ENCODE data around the gene WIPI1. TPM values are rescaled to one million over a fixed set of nuclear protein-coding genes. Genes with fewer than 3 reads are reported as not detected.

Gene WIPI1
- total RNA-seq, 1 experiment from 2014 or later: 19.8 TPM

GRCh38 chr17:68384941-68385340, 72.4 kb downstream of the WIPI1 start:
- Histone ChIP-seq H3K4me1 (ENCODE audit: control insufficient read depth, insufficient read depth, low read length) (no peaks in the 10 kb centered on the region), H3K36me3 (ENCODE audit: control insufficient read depth, insufficient read depth, low read length) (no peaks in the 10 kb centered on the region), H3K27ac (ENCODE audit: low read length) (no peak overlapping the region), H3K4me3 (ENCODE audit: low read depth in 2 of 2, low read length in 2 of 2) (no peak overlapping the region), H3K27me3 (ENCODE audit: control insufficient read depth, insufficient read depth, low read length) (no peaks in the 10 kb centered on the region), H3K9me3 (ENCODE audit: control insufficient read depth, insufficient read depth, low read depth, low read length) (no peaks in the 10 kb centered on the region)
- ATAC-seq (no peak), DNase-seq (ENCODE audit: low read depth, low spot score) (no peak)
- BruUV-seq (replicated peaks): no TSS peak
- in situ Hi-C loops (cut with HindIII; ENCODE audit: low pct_unique_long_range_greater_than_20kb, low sequenced_read_pairs) (no loop called here), intact Hi-C loops (cut with micrococcal nuclease; ENCODE audit: unreplicated experiment) (no loop called here)
- TF ChIP-seq, protein P1, sequence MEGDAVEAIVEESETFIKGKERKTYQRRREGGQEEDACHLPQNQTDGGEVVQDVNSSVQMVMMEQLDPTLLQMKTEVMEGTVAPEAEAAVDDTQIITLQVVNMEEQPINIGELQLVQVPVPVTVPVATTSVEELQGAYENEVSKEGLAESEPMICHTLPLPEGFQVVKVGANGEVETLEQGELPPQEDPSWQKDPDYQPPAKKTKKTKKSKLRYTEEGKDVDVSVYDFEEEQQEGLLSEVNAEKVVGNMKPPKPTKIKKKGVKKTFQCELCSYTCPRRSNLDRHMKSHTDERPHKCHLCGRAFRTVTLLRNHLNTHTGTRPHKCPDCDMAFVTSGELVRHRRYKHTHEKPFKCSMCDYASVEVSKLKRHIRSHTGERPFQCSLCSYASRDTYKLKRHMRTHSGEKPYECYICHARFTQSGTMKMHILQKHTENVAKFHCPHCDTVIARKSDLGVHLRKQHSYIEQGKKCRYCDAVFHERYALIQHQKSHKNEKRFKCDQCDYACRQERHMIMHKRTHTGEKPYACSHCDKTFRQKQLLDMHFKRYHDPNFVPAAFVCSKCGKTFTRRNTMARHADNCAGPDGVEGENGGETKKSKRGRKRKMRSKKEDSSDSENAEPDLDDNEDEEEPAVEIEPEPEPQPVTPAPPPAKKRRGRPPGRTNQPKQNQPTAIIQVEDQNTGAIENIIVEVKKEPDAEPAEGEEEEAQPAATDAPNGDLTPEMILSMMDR (IDR thresholded peaks at IDR 0.05): no peak
- TF ChIP-seq TCF7L2 (IDR thresholded peaks at IDR 0.05; ENCODE audit: low read depth, low read length) (no peak), REST (IDR thresholded peaks at IDR 0.05; ENCODE audit: insufficient read depth in 1 of 2, low read depth in 2 of 2, low read length in 1 of 2) (no peak), POLR2AphosphoS5 (IDR thresholded peaks at IDR 0.05; ENCODE audit: low read depth, low read length) (no peak), SIN3A (IDR thresholded peaks at IDR 0.05; ENCODE audit: borderline replicate concordance, insufficient read depth, low read depth, low read length) (no peak)
- ChIA-PET CTCF (no interaction called here), POLR2A (no interaction called here)

- no peaks in the 10 kb centered on the region for H3K4me1 ChIP-seq (ENCODE audit: control insufficient read depth, insufficient read depth, low read length)
- H3K27ac ChIP-seq (ENCODE audit: low read length): no peak overlapping the region
- in situ Hi-C loops (cut with HindIII; ENCODE audit: low pct_unique_long_range_greater_than_20kb, low sequenced_read_pairs) (no loop called here), intact Hi-C loops (cut with micrococcal nuclease; ENCODE audit: unreplicated experiment) (no loop called here)
- ChIA-PET CTCF (no interaction called here), POLR2A (no interaction called here)
- H3K36me3 ChIP-seq (ENCODE audit: control insufficient read depth, insufficient read depth, low read length): no peaks in the 10 kb centered on the region
- H3K27me3 ChIP-seq (ENCODE audit: control insufficient read depth, insufficient read depth, low read length): no peaks in the 10 kb centered on the region
- DNase-seq (ENCODE audit: low read depth, low spot score) (no peak), ATAC-seq (no peak)
- no peaks in the 10 kb centered on the region for H3K9me3 ChIP-seq (ENCODE audit: control insufficient read depth, insufficient read depth, low read depth, low read length)
- TF ChIP-seq TCF7L2 (IDR thresholded peaks at IDR 0.05; ENCODE audit: low read depth, low read length): no peak
- no peak overlapping the region for H3K4me3 ChIP-seq (ENCODE audit: low read depth in 2 of 2, low read length in 2 of 2)
- no TSS peak for BruUV-seq (replicated peaks)
These were observed 72.8 kb downstream of the WIPI1 start for GRCh38 chr17:68384471-68384870.

- ATAC-seq: no peak
- Histone ChIP-seq H3K36me3 (ENCODE audit: control insufficient read depth, insufficient read depth, low read length) (no peaks in the 10 kb centered on the region), H3K27ac (ENCODE audit: low read length) (no peak overlapping the region), H3K4me1 (ENCODE audit: control insufficient read depth, insufficient read depth, low read length) (no peaks in the 10 kb centered on the region), H3K9me3 (ENCODE audit: control insufficient read depth, insufficient read depth, low read depth, low read length) (no peaks in the 10 kb centered on the region), H3K27me3 (ENCODE audit: control insufficient read depth, insufficient read depth, low read length) (no peaks in the 10 kb centered on the region), H3K4me3 (ENCODE audit: low read depth in 2 of 2, low read length in 2 of 2) (no peak overlapping the region)
- intact Hi-C loops (cut with micrococcal nuclease; ENCODE audit: unreplicated experiment) (no loop called here), in situ Hi-C loops (cut with HindIII; ENCODE audit: low pct_unique_long_range_greater_than_20kb, low sequenced_read_pairs) (no loop called here)
- no TSS peak for BruUV-seq (replicated peaks)
- POLR2A ChIA-PET: no interaction called here
- DNase-seq (ENCODE audit: low read depth, low spot score): no peak
- TF ChIP-seq TCF7L2 (IDR thresholded peaks at IDR 0.05; ENCODE audit: low read depth, low read length) (no peak), SIN3A (IDR thresholded peaks at IDR 0.05; ENCODE audit: borderline replicate concordance, insufficient read depth, low read depth, low read length) (no peak), POLR2AphosphoS5 (IDR thresholded peaks at IDR 0.05; ENCODE audit: low read depth, low read length) (no peak), REST (IDR thresholded peaks at IDR 0.05; ENCODE audit: insufficient read depth in 1 of 2, low read depth in 2 of 2, low read length in 1 of 2) (no peak)
- TF ChIP-seq, protein P1 (IDR thresholded peaks at IDR 0.05): no peak
- CTCF ChIA-PET: no interaction called here
These were observed 73.6 kb downstream of the WIPI1 start for GRCh38 chr17:68383443-68384321.

All from Panc1 (cell line).